GM12878 (cell line): ENCODE measurements around the gene SRSF5. TPM values are rescaled to one million over a fixed set of nuclear protein-coding genes. Genes with fewer than 3 reads are reported as not detected.

Source experiments
- ATAC-seq: fragments of 200-7000 bp; cut with Tn5 transposase; 3 replicates; pipeline ENCODE4 v1.9.1; 2020; ENCODE audit warnings: mild to moderate bottlenecking, moderate library complexity
- BruUV-seq: library from RNA; stranded (reverse); fragments of 400-500 nt; replicated peaks from 2 replicates; lab custom pipeline; 2021; lab: Mats Ljungman, UMichigan
- CTCF ChIA-PET: fragments of 300-600 bp; sonication (Branson Sonifier 250); formaldehyde crosslinking; extraction: SDS; loops from one replicate; lab custom pipeline; 2021; ENCODE audit warnings: inconsistent platforms; lab: Yijun Ruan, JAX
- POLR2A ChIA-PET: fragments of 350-600 bp; formaldehyde crosslinking; extraction: SDS; loops from one replicate; lab custom pipeline; 2021; ENCODE audit warnings: inconsistent platforms; lab: Charles Lee
- RAD21 ChIA-PET: fragments of 300-600 bp; sonication (Branson Sonifier 250); formaldehyde crosslinking; loops from one replicate; lab custom pipeline; 2023; ENCODE audit warnings: antibody characterized with exemption; ENCODE audit not compliant: unreplicated experiment; lab: Charles Lee
- SMC1A ChIA-PET: fragments of 300-600 bp; sonication (Branson Sonifier 250); formaldehyde crosslinking; loops from one replicate; lab custom pipeline; 2023; ENCODE audit not compliant: unreplicated experiment, uncharacterized antibody; lab: Charles Lee
- DNase-seq: peaks from one replicate; pipeline ENCODE4 v3.0.0-alpha.2; 2011; ENCODE audit warnings: low read depth, low spot score
- FAIRE-seq: peaks from 3 replicates; lab custom pipeline; 2011; peaks lifted over from hg19 to GRCh38; lab: Jason Lieb, UNC
- H2AFZ ChIP-seq: 2 replicates; pipeline ENCODE4 v1.6.0; 2011; ENCODE audit warnings: low read depth, low read length, control low read depth; ENCODE audit not compliant: control insufficient read depth
- H3K27ac ChIP-seq: 2 replicates; pipeline ENCODE4 v1.5.1; 2011; ENCODE audit warnings: control low read depth; ENCODE audit not compliant: control insufficient read depth, insufficient read depth
- H3K27me3 ChIP-seq, 2 experiments: replicated peaks in 1 of 2; 2 replicates each; pipeline versions ENCODE4 v1.6.0 to v1.6.1; 2011; ENCODE audit warnings: low read length in 1 of 2; ENCODE audit not compliant: control insufficient read depth in 2 of 2, insufficient read depth in 2 of 2
- H3K36me3 ChIP-seq, 2 experiments: 2 replicates each; pipeline ENCODE4 v1.5.1; 2011; ENCODE audit warnings: low read length in 1 of 2; ENCODE audit not compliant: control insufficient read depth in 2 of 2, insufficient read depth in 2 of 2
- H3K4me1 ChIP-seq: 2 replicates; pipeline ENCODE4 v1.6.1; 2011; ENCODE audit warnings: mild to moderate bottlenecking, low read length, moderate library complexity, mixed read lengths; ENCODE audit not compliant: control insufficient read depth, insufficient read depth
- H3K4me2 ChIP-seq: 2 replicates; pipeline ENCODE4 v1.6.0; 2011; ENCODE audit warnings: control low read depth; ENCODE audit not compliant: control insufficient read depth, insufficient read depth
- H3K4me3 ChIP-seq: fragments of 200-600 bp; sonication (generic); 2 replicates; pipeline ENCODE4 v1.5.1; 2016
- H3K79me2 ChIP-seq: 2 replicates; pipeline ENCODE4 v1.6.0; 2011; ENCODE audit warnings: low read length; ENCODE audit not compliant: control insufficient read depth, insufficient read depth
- H3K9ac ChIP-seq: 2 replicates; pipeline ENCODE4 v1.8.0; 2011; ENCODE audit warnings: low read length, control low read depth, mixed read lengths; ENCODE audit not compliant: control insufficient read depth, insufficient read depth
- H3K9me3 ChIP-seq: replicated peaks from 3 replicates; pipeline ENCODE4 v1.5.1; 2011; ENCODE audit warnings: mild to moderate bottlenecking, low read length; ENCODE audit not compliant: control insufficient read depth, insufficient read depth
- H4K20me1 ChIP-seq: 2 replicates; pipeline ENCODE4 v1.6.0; 2011; ENCODE audit not compliant: control insufficient read depth, insufficient read depth
- IKZF1 ChIP-seq: fragments of 450-650 bp; conservative IDR thresholded peaks from 2 replicates; pipeline ENCODE4 v1.6.1; 2017; ENCODE audit warnings: antibody characterized with exemption, mild to moderate bottlenecking
- JUND ChIP-seq: IDR thresholded peaks from 2 replicates; pipeline ENCODE4 v1.6.1; 2012; ENCODE audit warnings: low read depth, mild to moderate bottlenecking, low read length, improper control_type of control experiment, moderate library complexity
- NFYA ChIP-seq: IDR thresholded peaks from 2 replicates; pipeline ENCODE4 v1.6.1; 2011; ENCODE audit warnings: low read depth, mild to moderate bottlenecking, low read length, improper control_type of control experiment, borderline replicate concordance
- RAD21 ChIP-seq: IDR thresholded peaks from 2 replicates; pipeline ENCODE4 v1.6.1; 2011; ENCODE audit warnings: mild to moderate bottlenecking, low read depth, low read length, moderate library complexity; ENCODE audit not compliant: insufficient read depth
- SMC3 ChIP-seq: IDR thresholded peaks from 2 replicates; pipeline ENCODE4 v1.6.1; 2011; ENCODE audit warnings: low read length, improper control_type of control experiment, borderline replicate concordance
- YY1 ChIP-seq: IDR thresholded peaks from 2 replicates; pipeline ENCODE4 v1.6.1; 2011; ENCODE audit warnings: low read depth, mild to moderate bottlenecking, low read length
- WGBS: methylation state at CpG from one replicate; pipeline ENCODE4 v1.1.6; 2016; ENCODE audit warnings: low lambda C conversion rate; ENCODE audit not compliant: insufficient replicate concordance, insufficient coverage; ENCODE audit errors: missing lambda C conversion rate; 5-methylcytosine and 5-hydroxymethylcytosine counted together
- in situ Hi-C: fragments of 300-500 bp; cut with MboI; formaldehyde crosslinking; loops from 9 replicates; pipeline ENCODE4 v1.14.3; 2018; ENCODE audit warnings: mixed read lengths
- intact Hi-C: fragments of 100-400 bp; cut with micrococcal nuclease; formaldehyde crosslinking; loops from one replicate; pipeline ENCODE4 v1.14.2; 2022; ENCODE audit not compliant: unreplicated experiment
- polyA plus RNA-seq, 11 experiments: library from polyadenylated mRNA; depleted of rRNA in 4 of 11; unstranded in 6 of 11; stranded (reverse) in 5 of 11; fragments of >200 nt; fragmentation: Nextera tagmentation in 4 of 11; fragmentation: Illumina TruSeq in 1 of 11; extraction: Ambion mirVana in 4 of 11; extraction: Trizol in 1 of 11; gene quantifications; 1 replicate in 1 of 11; 2 replicates in 10 of 11; pipeline versions ENCODE4 v1.2.1 to v1.2.3, GENCODE V29; 2011 to 2016; ENCODE audit warnings: inconsistent platforms in 2 of 11, missing spikeins in 2 of 11, low read depth in 1 of 11
- total RNA-seq, 4 experiments: library from RNA; depleted of rRNA in 3 of 4; stranded (reverse); fragments of >200 nt in 3 of 4; fragmentation: Illumina TruSeq in 1 of 4; extraction: Trizol in 1 of 4; gene quantifications; 2 replicates each; pipeline versions ENCODE4 v1.2.1 to v1.2.3, GENCODE V29; 2013 to 2021
- TF ChIP-seq, protein P1 (sequence below): fragments of 450-650 bp; IDR thresholded peaks from 2 replicates; pipeline ENCODE4 v1.6.1; 2017; ENCODE audit warnings: mild to moderate bottlenecking, low read depth, inconsistent platforms; ENCODE audit not compliant: poor library complexity, severe bottlenecking
- TF ChIP-seq, protein P2 (sequence below): fragments of 450-650 bp; IDR thresholded peaks from 2 replicates; pipeline ENCODE4 v1.6.1; 2016; ENCODE audit warnings: mild to moderate bottlenecking, moderate library complexity, borderline replicate concordance
- TF ChIP-seq, protein P3 (sequence below), 3 experiments: IDR thresholded peaks in 2 of 3; conservative IDR thresholded peaks in 1 of 3; 2 replicates each; pipeline ENCODE4 v1.5.1; 2011; ENCODE audit warnings: low read depth in 3 of 3, low read length in 3 of 3, mild to moderate bottlenecking in 3 of 3, control low read depth in 2 of 3, moderate library complexity in 2 of 3, inconsistent platforms in 1 of 3, mixed read lengths in 1 of 3; ENCODE audit not compliant: control insufficient read depth in 2 of 3, insufficient read depth in 1 of 3; ENCODE audit errors: extremely low read depth in 1 of 3

Gene SRSF5
- total and polyA plus RNA-seq, 10 of the 15 experiments (the other 5 are each of a cell fraction or from before 2014, with no cell fraction given), result 136 to 453 (median 275) TPM

DNA sequence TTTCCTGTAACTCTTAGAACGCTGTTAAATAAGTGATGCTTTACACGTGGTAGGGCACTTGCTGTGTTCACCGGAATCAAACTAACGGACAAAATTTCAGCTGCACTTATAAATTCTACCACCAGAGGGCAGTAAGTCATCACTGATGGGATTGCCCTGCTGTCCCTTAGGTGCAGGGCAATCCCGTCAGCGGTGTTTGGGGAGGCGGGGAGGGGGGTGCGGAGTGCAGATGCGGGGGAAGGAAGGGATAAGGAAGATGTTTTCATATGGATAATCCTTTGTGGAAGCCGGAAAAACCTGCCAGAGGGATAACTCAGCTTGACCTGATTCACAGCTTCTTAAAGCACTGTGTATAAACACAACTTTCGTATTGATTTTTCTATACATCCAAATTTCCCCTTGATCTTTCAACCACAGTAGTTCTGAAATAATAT lies 51.8 kb downstream of the SRSF5 start:
- DNase-seq (peak; percentile 55), ATAC-seq (peak; percentile 95)
- Histone ChIP-seq H3K36me3 (no peaks in the 10 kb centered on the region), H3K4me1 (no peaks in the 10 kb centered on the region), H3K27me3 (no peaks in the 10 kb centered on the region; a peak in 1 of 4 replicates), H4K20me1 (no peaks in the 10 kb centered on the region), H3K4me2 (no peak overlapping the region), H2AFZ (no peak overlapping the region), H3K9ac (no peak overlapping the region)
- ChIA-PET POLR2A (interaction anchor here (0.5 kb wide), 1 partner anchor 14 kb away, joined by 3 read pairs; no protein-coding TSS in a partner anchor), SMC1A (interaction anchor here (0.7 to 2.7 kb wide), 11 partner anchors 18 to 749 kb away, joined by 3 to 24 read pairs (median 3); partner anchors contain the start of gene CCDC177)
- intact Hi-C loops, result loop anchor here (1.0 to 5.0 kb wide), 3 partner anchors 209 to 499 kb away; no protein-coding TSS in a partner anchor
- TF ChIP-seq YY1 (0 out of 2 replicates have a peak, but pooled peaks have one; percentile 41), SMC3 (peak; percentile 87), JUND (no peak), RAD21 (peak; percentile 99), NFYA (no peak), IKZF1 (no peak)
- TF ChIP-seq, protein P1, sequence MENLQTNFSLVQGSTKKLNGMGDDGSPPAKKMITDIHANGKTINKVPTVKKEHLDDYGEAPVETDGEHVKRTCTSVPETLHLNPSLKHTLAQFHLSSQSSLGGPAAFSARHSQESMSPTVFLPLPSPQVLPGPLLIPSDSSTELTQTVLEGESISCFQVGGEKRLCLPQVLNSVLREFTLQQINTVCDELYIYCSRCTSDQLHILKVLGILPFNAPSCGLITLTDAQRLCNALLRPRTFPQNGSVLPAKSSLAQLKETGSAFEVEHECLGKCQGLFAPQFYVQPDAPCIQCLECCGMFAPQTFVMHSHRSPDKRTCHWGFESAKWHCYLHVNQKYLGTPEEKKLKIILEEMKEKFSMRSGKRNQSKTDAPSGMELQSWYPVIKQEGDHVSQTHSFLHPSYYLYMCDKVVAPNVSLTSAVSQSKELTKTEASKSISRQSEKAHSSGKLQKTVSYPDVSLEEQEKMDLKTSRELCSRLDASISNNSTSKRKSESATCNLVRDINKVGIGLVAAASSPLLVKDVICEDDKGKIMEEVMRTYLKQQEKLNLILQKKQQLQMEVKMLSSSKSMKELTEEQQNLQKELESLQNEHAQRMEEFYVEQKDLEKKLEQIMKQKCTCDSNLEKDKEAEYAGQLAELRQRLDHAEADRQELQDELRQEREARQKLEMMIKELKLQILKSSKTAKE, result no peak
- TF ChIP-seq, protein P2, sequence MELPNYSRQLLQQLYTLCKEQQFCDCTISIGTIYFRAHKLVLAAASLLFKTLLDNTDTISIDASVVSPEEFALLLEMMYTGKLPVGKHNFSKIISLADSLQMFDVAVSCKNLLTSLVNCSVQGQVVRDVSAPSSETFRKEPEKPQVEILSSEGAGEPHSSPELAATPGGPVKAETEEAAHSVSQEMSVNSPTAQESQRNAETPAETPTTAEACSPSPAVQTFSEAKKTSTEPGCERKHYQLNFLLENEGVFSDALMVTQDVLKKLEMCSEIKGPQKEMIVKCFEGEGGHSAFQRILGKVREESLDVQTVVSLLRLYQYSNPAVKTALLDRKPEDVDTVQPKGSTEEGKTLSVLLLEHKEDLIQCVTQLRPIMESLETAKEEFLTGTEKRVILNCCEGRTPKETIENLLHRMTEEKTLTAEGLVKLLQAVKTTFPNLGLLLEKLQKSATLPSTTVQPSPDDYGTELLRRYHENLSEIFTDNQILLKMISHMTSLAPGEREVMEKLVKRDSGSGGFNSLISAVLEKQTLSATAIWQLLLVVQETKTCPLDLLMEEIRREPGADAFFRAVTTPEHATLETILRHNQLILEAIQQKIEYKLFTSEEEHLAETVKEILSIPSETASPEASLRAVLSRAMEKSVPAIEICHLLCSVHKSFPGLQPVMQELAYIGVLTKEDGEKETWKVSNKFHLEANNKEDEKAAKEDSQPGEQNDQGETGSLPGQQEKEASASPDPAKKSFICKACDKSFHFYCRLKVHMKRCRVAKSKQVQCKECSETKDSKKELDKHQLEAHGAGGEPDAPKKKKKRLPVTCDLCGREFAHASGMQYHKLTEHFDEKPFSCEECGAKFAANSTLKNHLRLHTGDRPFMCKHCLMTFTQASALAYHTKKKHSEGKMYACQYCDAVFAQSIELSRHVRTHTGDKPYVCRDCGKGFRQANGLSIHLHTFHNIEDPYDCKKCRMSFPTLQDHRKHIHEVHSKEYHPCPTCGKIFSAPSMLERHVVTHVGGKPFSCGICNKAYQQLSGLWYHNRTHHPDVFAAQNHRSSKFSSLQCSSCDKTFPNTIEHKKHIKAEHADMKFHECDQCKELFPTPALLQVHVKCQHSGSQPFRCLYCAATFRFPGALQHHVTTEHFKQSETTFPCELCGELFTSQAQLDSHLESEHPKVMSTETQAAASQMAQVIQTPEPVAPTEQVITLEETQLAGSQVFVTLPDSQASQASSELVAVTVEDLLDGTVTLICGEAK, result no peak
- TF ChIP-seq, protein P3, sequence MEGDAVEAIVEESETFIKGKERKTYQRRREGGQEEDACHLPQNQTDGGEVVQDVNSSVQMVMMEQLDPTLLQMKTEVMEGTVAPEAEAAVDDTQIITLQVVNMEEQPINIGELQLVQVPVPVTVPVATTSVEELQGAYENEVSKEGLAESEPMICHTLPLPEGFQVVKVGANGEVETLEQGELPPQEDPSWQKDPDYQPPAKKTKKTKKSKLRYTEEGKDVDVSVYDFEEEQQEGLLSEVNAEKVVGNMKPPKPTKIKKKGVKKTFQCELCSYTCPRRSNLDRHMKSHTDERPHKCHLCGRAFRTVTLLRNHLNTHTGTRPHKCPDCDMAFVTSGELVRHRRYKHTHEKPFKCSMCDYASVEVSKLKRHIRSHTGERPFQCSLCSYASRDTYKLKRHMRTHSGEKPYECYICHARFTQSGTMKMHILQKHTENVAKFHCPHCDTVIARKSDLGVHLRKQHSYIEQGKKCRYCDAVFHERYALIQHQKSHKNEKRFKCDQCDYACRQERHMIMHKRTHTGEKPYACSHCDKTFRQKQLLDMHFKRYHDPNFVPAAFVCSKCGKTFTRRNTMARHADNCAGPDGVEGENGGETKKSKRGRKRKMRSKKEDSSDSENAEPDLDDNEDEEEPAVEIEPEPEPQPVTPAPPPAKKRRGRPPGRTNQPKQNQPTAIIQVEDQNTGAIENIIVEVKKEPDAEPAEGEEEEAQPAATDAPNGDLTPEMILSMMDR (IDR thresholded peaks at IDR 0.05 in 2 of 3, conservative IDR thresholded peaks at IDR 0.05 in 1 of 3; ENCODE audit: control insufficient read depth in 2 of 3, extremely low read depth in 1 of 3, insufficient read depth in 1 of 3, low read depth in 3 of 3, low read length in 3 of 3), result peak; percentile 71 to 79 (median 75)
- TF ChIP-seq, all 136 proteins: peak for 4
- ChIA-PET CTCF (interaction anchor here (0.7 to 4.6 kb wide), 26 partner anchors 8 to 655 kb away, joined by 3 to 61 read pairs (median 4); no protein-coding TSS in a partner anchor), RAD21 (interaction anchor here (0.6 to 3.1 kb wide), 7 partner anchors 14 to 255 kb away, joined by 3 to 28 read pairs (median 4); no protein-coding TSS in a partner anchor)
- no peak overlapping the region for H3K27ac ChIP-seq
- no peak overlapping the region for H3K4me3 ChIP-seq
- no peaks in the 10 kb centered on the region for H3K9me3 ChIP-seq
- no TSS peak for BruUV-seq
- WGBS, result 11% methylated on average over 6 of the region's 11 CpGs
- peak; percentile 78 for FAIRE-seq
- in situ Hi-C loops, result loop anchor here (5.0 kb wide), 1 partner anchor 209 kb away; no protein-coding TSS in a partner anchor
- no peaks in the 10 kb centered on the region for H3K79me2 ChIP-seq
